HCT116 (cell line): ENCODE results near the gene ACSM6. TPM values are rescaled to one million over a fixed set of nuclear protein-coding genes. Genes with fewer than 3 reads are reported as not detected.
A peak's percentile ranks its signal among the peaks of the same experiment; 100 is the strongest.

Experiments used
- ATAC-seq: fragments of 200-7000 bp; cut with Tn5 transposase; 2 replicates; pipeline ENCODE4 v1.9.1; 2020; ENCODE audit warnings: mild to moderate bottlenecking, moderate library complexity
- BruUV-seq: library from RNA; stranded (reverse); fragments of 400-500 nt; replicated peaks from 2 replicates; lab custom pipeline; 2021; lab: Mats Ljungman, UMichigan
- CTCF ChIA-PET: fragments of 300-600 bp; sonication (Branson Sonifier 250); formaldehyde crosslinking; loops from one replicate; lab custom pipeline; 2021; ENCODE audit warnings: antibody characterized with exemption; lab: Charles Lee
- POLR2A ChIA-PET: fragments of 300-600, 350-600 bp; sonication (Branson Sonifier 250); formaldehyde crosslinking; loops from one replicate; lab custom pipeline; 2021; ENCODE audit warnings: antibody characterized with exemption; lab: Charles Lee
- RAD21 ChIA-PET, 2 experiments: fragments of 300-600 bp; sonication (Branson Sonifier 250); formaldehyde crosslinking; loops; one replicate each; lab custom pipeline; 2023; ENCODE audit warnings: low total read pairs in 2 of 2; ENCODE audit not compliant: uncharacterized antibody in 2 of 2, unreplicated experiment in 2 of 2, low non-redundant PET in 1 of 2; lab: Charles Lee
- DNase-seq: peaks from one replicate; pipeline ENCODE4 v3.0.0-alpha.2; 2010; ENCODE audit warnings: low read depth, low spot score
- H2AFZ ChIP-seq: fragments of 200-600 bp; shearing (Covaris generic), sonication (generic); 2 replicates; pipeline ENCODE4 v1.6.1; 2017; ENCODE audit warnings: low read depth, mixed run types, mixed read lengths, antibody characterized with exemption, low read length; ENCODE audit not compliant: poor library complexity, severe bottlenecking
- H3K27ac ChIP-seq: 2 replicates; pipeline ENCODE4 v1.5.1; 2012; ENCODE audit warnings: low read depth, low read length
- H3K27me3 ChIP-seq: fragments of 200-600 bp; sonication (generic); 2 replicates; pipeline ENCODE4 v1.6.1; 2016; ENCODE audit warnings: mixed run types, low read length, mixed read lengths; ENCODE audit not compliant: insufficient read depth
- H3K36me3 ChIP-seq, 2 experiments: fragments of 200-500 bp in 1 of 2; fragments of 200-600 bp in 1 of 2; sonication (Bioruptor generic) in 1 of 2; sonication (generic) in 1 of 2; 2 replicates each; pipeline versions ENCODE4 v1.5.1 to v1.6.1; 2014 to 2016; ENCODE audit warnings: low read length in 2 of 2, inconsistent platforms in 1 of 2, mixed read lengths in 1 of 2, mixed run types in 1 of 2; ENCODE audit not compliant: insufficient read depth in 2 of 2, control insufficient read depth in 1 of 2
- H3K4me1 ChIP-seq, 2 experiments: fragments of 200-600 bp in 1 of 2; sonication (generic) in 1 of 2; 2 replicates each; pipeline versions ENCODE4 v1.5.1 to v1.6.1; 2012 to 2017; ENCODE audit warnings: low read length in 2 of 2, inconsistent platforms in 1 of 2, mild to moderate bottlenecking in 1 of 2, mixed read lengths in 1 of 2, mixed run types in 1 of 2, moderate library complexity in 1 of 2; ENCODE audit not compliant: insufficient read depth in 2 of 2, control insufficient read depth in 1 of 2
- H3K4me2 ChIP-seq: fragments of 200-600 bp; sonication (generic); 2 replicates; pipeline ENCODE4 v1.6.1; 2017; ENCODE audit warnings: mixed run types, low read length, mixed read lengths
- H3K4me3 ChIP-seq, 2 experiments: fragments of 200-600 bp in 1 of 2; sonication (generic) in 1 of 2; replicated peaks in 1 of 2; 2 replicates each; pipeline ENCODE4 v1.5.1; 2011 to 2016; ENCODE audit warnings: low read length in 2 of 2, control low read depth in 1 of 2, low read depth in 1 of 2, mild to moderate bottlenecking in 1 of 2, mixed read lengths in 1 of 2, mixed run types in 1 of 2
- H3K79me2 ChIP-seq: fragments of 200-600 bp; sonication (generic); 2 replicates; pipeline ENCODE4 v1.6.1; 2017; ENCODE audit warnings: mild to moderate bottlenecking, mixed run types, low read length, moderate library complexity, mixed read lengths; ENCODE audit not compliant: insufficient read depth
- H3K9ac ChIP-seq: fragments of 200-600 bp; sonication (generic); 2 replicates; pipeline ENCODE4 v1.6.1; 2016; ENCODE audit warnings: low read length, mixed read lengths
- H3K9me2 ChIP-seq: fragments of 200-600 bp; sonication (generic), shearing (Covaris generic); 2 replicates; pipeline ENCODE4 v1.6.1; 2017; ENCODE audit warnings: mixed run types, mild to moderate bottlenecking, moderate library complexity; ENCODE audit not compliant: insufficient read depth
- H3K9me3 ChIP-seq, 2 experiments: fragments of 200-500 bp in 1 of 2; fragments of 200-600 bp in 1 of 2; sonication (Bioruptor generic) in 1 of 2; sonication (generic) in 1 of 2; 2 replicates each; pipeline ENCODE4 v1.6.1; 2014 to 2017; ENCODE audit warnings: low read length in 2 of 2, mixed read lengths in 2 of 2, inconsistent platforms in 1 of 2, low read depth in 1 of 2, mild to moderate bottlenecking in 1 of 2, mixed run types in 1 of 2, moderate library complexity in 1 of 2; ENCODE audit not compliant: control insufficient read depth in 1 of 2, insufficient read depth in 1 of 2
- H4K20me1 ChIP-seq: fragments of 200-600 bp; sonication (generic), shearing (Covaris generic); 2 replicates; pipeline ENCODE4 v1.6.1; 2017; ENCODE audit warnings: mixed run types, mild to moderate bottlenecking, moderate library complexity; ENCODE audit not compliant: insufficient read depth
- EGR1 ChIP-seq: IDR thresholded peaks from 2 replicates; pipeline ENCODE4 v1.6.1; 2012; ENCODE audit warnings: low read depth
- EZH2phosphoT487 ChIP-seq: fragments of 200-600 bp; IDR thresholded peaks from 2 replicates; pipeline ENCODE4 v1.6.1; 2018; ENCODE audit warnings: antibody characterized with exemption, borderline replicate concordance
- JUND ChIP-seq: IDR thresholded peaks from 2 replicates; pipeline ENCODE4 v1.6.1; 2012
- SP1 ChIP-seq: IDR thresholded peaks from 2 replicates; pipeline ENCODE4 v1.6.1; 2012; ENCODE audit warnings: low read depth
- ZNF274 ChIP-seq: fragments of 200-500 bp; sonication (Bioruptor generic); IDR thresholded peaks from 2 replicates; pipeline ENCODE4 v1.6.1; 2014; ENCODE audit warnings: mild to moderate bottlenecking, low read depth, low read length, inconsistent platforms
- intact Hi-C: fragments of 100-400 bp; cut with micrococcal nuclease; formaldehyde crosslinking; loops from 2 replicates; pipeline ENCODE4 v1.10.0; 2022
- total RNA-seq: library from RNA; stranded (reverse); gene quantifications from one replicate; pipeline ENCODE4 v1.2.1, GENCODE V29; 2021; ENCODE audit not compliant: unreplicated experiment
- TF ChIP-seq, protein P1 (sequence below): IDR thresholded peaks from 2 replicates; pipeline ENCODE4 v1.6.1; 2012; ENCODE audit warnings: low read depth
- TF ChIP-seq, protein P2 (sequence below): IDR thresholded peaks from 2 replicates; pipeline ENCODE4 v1.6.1; 2011; ENCODE audit warnings: mild to moderate bottlenecking, low read length, moderate library complexity; ENCODE audit not compliant: insufficient replicate concordance; ENCODE audit errors: extremely low read depth

The ACSM6 gene
- total RNA-seq, 1 experiment from 2014 or later, result not detected

DNA sequence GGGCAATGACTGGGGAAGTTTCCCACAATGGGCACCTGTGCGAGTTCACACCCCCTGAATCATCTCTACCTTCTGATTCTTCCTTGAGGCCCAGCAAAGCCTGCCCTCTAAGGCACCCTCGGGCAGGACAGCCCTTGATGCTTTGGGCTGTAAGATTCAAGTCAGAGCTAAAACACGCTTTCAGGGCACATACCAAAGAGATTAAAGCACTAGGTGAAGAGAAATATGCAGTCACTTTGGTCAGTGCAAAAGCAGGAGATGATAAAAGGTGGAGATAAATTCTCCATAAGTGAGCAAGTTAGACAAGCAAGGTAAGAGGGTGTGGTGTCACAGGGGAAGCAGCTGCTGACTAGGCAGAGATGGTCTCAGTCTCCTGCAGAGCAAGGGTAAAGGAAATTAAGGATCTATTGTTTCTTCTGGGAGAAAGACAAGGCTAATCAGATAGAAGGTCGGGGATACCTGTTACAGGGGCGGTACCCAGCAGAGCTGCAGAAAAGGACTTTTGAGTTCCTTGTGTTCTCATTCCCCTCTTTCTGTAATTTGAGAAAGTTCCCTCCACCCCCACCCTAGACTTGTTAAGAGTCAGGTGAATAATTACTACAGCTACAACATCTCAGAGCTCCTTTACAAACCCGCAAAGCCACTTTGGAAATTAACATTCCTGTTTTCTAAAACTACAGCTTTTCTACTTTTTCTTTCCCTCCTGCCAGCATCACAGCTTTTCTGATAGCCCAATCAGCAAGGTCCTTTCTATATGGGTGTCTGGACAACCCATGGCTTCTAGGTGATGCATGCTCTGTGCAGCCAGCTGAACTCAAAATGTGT lies 70.4 kb downstream of the ACSM6 start (continued):
- TF ChIP-seq, protein P1, sequence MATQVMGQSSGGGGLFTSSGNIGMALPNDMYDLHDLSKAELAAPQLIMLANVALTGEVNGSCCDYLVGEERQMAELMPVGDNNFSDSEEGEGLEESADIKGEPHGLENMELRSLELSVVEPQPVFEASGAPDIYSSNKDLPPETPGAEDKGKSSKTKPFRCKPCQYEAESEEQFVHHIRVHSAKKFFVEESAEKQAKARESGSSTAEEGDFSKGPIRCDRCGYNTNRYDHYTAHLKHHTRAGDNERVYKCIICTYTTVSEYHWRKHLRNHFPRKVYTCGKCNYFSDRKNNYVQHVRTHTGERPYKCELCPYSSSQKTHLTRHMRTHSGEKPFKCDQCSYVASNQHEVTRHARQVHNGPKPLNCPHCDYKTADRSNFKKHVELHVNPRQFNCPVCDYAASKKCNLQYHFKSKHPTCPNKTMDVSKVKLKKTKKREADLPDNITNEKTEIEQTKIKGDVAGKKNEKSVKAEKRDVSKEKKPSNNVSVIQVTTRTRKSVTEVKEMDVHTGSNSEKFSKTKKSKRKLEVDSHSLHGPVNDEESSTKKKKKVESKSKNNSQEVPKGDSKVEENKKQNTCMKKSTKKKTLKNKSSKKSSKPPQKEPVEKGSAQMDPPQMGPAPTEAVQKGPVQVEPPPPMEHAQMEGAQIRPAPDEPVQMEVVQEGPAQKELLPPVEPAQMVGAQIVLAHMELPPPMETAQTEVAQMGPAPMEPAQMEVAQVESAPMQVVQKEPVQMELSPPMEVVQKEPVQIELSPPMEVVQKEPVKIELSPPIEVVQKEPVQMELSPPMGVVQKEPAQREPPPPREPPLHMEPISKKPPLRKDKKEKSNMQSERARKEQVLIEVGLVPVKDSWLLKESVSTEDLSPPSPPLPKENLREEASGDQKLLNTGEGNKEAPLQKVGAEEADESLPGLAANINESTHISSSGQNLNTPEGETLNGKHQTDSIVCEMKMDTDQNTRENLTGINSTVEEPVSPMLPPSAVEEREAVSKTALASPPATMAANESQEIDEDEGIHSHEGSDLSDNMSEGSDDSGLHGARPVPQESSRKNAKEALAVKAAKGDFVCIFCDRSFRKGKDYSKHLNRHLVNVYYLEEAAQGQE, result no peak
- TF ChIP-seq SP1 (no peak; the same call in 1 of the 2 replicates), JUND (peak; percentile 38; the same call in 1 of the 2 replicates), EGR1 (no peak)

DNA sequence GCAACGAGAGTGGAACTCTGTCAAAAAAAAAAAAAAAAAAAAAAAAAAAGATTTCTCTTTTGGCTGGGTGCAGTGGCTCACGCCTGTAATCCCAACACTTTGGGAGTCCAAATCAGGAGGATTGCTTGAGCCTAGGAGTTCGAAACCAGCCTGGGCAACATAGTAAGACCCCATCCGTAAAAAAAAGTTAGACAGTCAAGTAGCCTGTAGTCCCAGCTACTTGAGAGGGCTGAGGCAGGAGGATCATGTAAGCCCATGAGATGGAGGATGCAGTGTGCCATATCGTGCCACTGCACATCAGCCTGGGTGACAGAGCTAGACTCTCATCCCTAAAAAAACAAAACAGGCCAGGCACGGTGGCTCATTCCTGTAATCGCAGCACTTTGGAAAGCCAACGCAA lies 71.5 kb downstream of the ACSM6 start:
- Histone ChIP-seq H3K9ac (no peak overlapping the region), H4K20me1 (no peaks in the 10 kb centered on the region), H3K4me3 (no peak overlapping the region), H3K36me3 (no peaks in the 10 kb centered on the region), H3K9me3 (no peaks in the 10 kb centered on the region), H3K9me2 (no peaks in the 10 kb centered on the region), H2AFZ (no peak overlapping the region), H3K4me1 (peaks cover 44 to 64% of the 10 kb centered on the region in 2 experiments), H3K4me2 (no peak overlapping the region), H3K27ac (no peak overlapping the region), H3K79me2 (no peaks in the 10 kb centered on the region), H3K27me3 (no peaks in the 10 kb centered on the region)
- RAD21 ChIA-PET, result no interaction called here
- POLR2A ChIA-PET, result no interaction called here
- intact Hi-C loops, result no loop called here
- DNase-seq (no peak), ATAC-seq (no peak)
- CTCF ChIA-PET, result interaction anchor here (0.7 to 1.5 kb wide), 2 partner anchors 8 to 19 kb away, joined by 3 to 4 read pairs; no protein-coding TSS in a partner anchor
- TF ChIP-seq JUND, result no peak
- TF ChIP-seq, protein P2, sequence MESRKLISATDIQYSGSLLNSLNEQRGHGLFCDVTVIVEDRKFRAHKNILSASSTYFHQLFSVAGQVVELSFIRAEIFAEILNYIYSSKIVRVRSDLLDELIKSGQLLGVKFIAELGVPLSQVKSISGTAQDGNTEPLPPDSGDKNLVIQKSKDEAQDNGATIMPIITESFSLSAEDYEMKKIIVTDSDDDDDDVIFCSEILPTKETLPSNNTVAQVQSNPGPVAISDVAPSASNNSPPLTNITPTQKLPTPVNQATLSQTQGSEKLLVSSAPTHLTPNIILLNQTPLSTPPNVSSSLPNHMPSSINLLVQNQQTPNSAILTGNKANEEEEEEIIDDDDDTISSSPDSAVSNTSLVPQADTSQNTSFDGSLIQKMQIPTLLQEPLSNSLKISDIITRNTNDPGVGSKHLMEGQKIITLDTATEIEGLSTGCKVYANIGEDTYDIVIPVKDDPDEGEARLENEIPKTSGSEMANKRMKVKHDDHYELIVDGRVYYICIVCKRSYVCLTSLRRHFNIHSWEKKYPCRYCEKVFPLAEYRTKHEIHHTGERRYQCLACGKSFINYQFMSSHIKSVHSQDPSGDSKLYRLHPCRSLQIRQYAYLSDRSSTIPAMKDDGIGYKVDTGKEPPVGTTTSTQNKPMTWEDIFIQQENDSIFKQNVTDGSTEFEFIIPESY, result no peak
- no peak for TF ChIP-seq EZH2phosphoT487
- TF ChIP-seq ZNF274, result no peak
- no TSS peak for BruUV-seq
